ENCODE results near the gene KIDINS220. TPM values are rescaled to one million over a fixed set of nuclear protein-coding genes. Genes with fewer than 3 reads are reported as not detected.
A peak's percentile ranks its signal among the peaks of the same experiment; 100 is the strongest.

Gene KIDINS220
- total and polyA plus RNA-seq, 2 donors = 19.3 to 34.7 TPM

GRCh38 chr2:8709611-8710010 lies 127.8 kb downstream of the KIDINS220 start:
- WGBS = 92% methylated on average over 14 of the region's 14 CpGs
- Histone ChIP-seq H3K4me1 (ENCODE audit: control insufficient read depth in 2 of 2, insufficient read depth in 2 of 2, low read length in 2 of 2) (no peaks in the 10 kb centered on the region), H3K27ac (ENCODE audit: low read depth in 1 of 2, low read length in 1 of 2) (no peak overlapping the region), H3K27me3 (ENCODE audit: control insufficient read depth in 2 of 2, insufficient read depth in 1 of 2, low read length in 1 of 2) (no peaks in the 10 kb centered on the region), H3K36me3 (ENCODE audit: control insufficient read depth in 2 of 2, insufficient read depth in 2 of 2, low read length in 1 of 2) (no peaks in the 10 kb centered on the region), H3K9me3 (ENCODE audit: control insufficient read depth in 2 of 2, insufficient read depth in 1 of 2, low read length in 1 of 2) (no peaks in the 10 kb centered on the region), H3K4me3 (ENCODE audit: low read length in 2 of 2) (no peak overlapping the region)
- no peak for DNase-seq (ENCODE audit: low read depth in 6 of 9, low spot score in 9 of 9)

- 91% methylated on average over 3 of the region's 3 CpGs for WGBS
- no peak for DNase-seq (ENCODE audit: low read depth in 6 of 9, low spot score in 9 of 9)
- H3K27me3 ChIP-seq (ENCODE audit: control insufficient read depth in 2 of 2, insufficient read depth in 1 of 2, low read length in 1 of 2) = no peaks in the 10 kb centered on the region
- H3K9me3 ChIP-seq (ENCODE audit: control insufficient read depth in 2 of 2, insufficient read depth in 1 of 2, low read length in 1 of 2) = no peaks in the 10 kb centered on the region
- H3K4me1 ChIP-seq (ENCODE audit: control insufficient read depth in 2 of 2, insufficient read depth in 2 of 2, low read length in 2 of 2) = no peaks in the 10 kb centered on the region
- H3K36me3 ChIP-seq (ENCODE audit: control insufficient read depth in 2 of 2, insufficient read depth in 2 of 2, low read length in 1 of 2) = no peaks in the 10 kb centered on the region
- no peak overlapping the region for H3K27ac ChIP-seq (ENCODE audit: low read depth in 1 of 2, low read length in 1 of 2)
- no peak overlapping the region for H3K4me3 ChIP-seq (ENCODE audit: low read length in 2 of 2)
These were observed 132.5 kb downstream of the KIDINS220 start for GRCh38 chr2:8704906-8705305.

- no peaks in the 10 kb centered on the region for H3K27me3 ChIP-seq (ENCODE audit: control insufficient read depth in 2 of 2, insufficient read depth in 1 of 2, low read length in 1 of 2)
- no peaks in the 10 kb centered on the region for H3K9me3 ChIP-seq (ENCODE audit: control insufficient read depth in 2 of 2, insufficient read depth in 1 of 2, low read length in 1 of 2)
- H3K27ac ChIP-seq (ENCODE audit: low read depth in 1 of 2, low read length in 1 of 2) = no peak overlapping the region
- 94% methylated on average over 16 of the region's 16 CpGs for WGBS
- H3K4me3 ChIP-seq (ENCODE audit: low read length in 2 of 2) = no peak overlapping the region
- DNase-seq (ENCODE audit: low read depth in 6 of 9, low spot score in 9 of 9) = no peak
- H3K36me3 ChIP-seq (ENCODE audit: control insufficient read depth in 2 of 2, insufficient read depth in 2 of 2, low read length in 1 of 2) = no peaks in the 10 kb centered on the region
- H3K4me1 ChIP-seq (ENCODE audit: control insufficient read depth in 2 of 2, insufficient read depth in 2 of 2, low read length in 2 of 2) = no peaks in the 10 kb centered on the region
These were observed 135.6 kb downstream of the KIDINS220 start for GRCh38 chr2:8701681-8702379.

- no peak for DNase-seq (ENCODE audit: low read depth in 6 of 9, low spot score in 9 of 9)
- H3K27me3 ChIP-seq (ENCODE audit: control insufficient read depth in 2 of 2, insufficient read depth in 1 of 2, low read length in 1 of 2) = no peaks in the 10 kb centered on the region
- 98% methylated on average over 7 of the region's 7 CpGs for WGBS
These were observed 137.6 kb downstream of the KIDINS220 start for GRCh38 chr2:8699839-8700238.

GRCh38 chr2:8697190-8697589 lies 140.2 kb downstream of the KIDINS220 start:
- Histone ChIP-seq H3K27ac (ENCODE audit: low read depth in 1 of 2, low read length in 1 of 2) (no peak overlapping the region), H3K27me3 (ENCODE audit: control insufficient read depth in 2 of 2, insufficient read depth in 1 of 2, low read length in 1 of 2) (peaks cover 5 to 13% of the 10 kb centered on the region in 2 donors), H3K9me3 (ENCODE audit: control insufficient read depth in 2 of 2, insufficient read depth in 1 of 2, low read length in 1 of 2) (peaks cover 0 to 4% of the 10 kb centered on the region in 2 donors), H3K36me3 (ENCODE audit: control insufficient read depth in 2 of 2, insufficient read depth in 2 of 2, low read length in 1 of 2) (no peaks in the 10 kb centered on the region), H3K4me3 (ENCODE audit: low read length in 2 of 2) (no peak overlapping the region), H3K4me1 (ENCODE audit: control insufficient read depth in 2 of 2, insufficient read depth in 2 of 2, low read length in 2 of 2) (peaks cover 0 to 7% of the 10 kb centered on the region in 2 donors)
- DNase-seq (ENCODE audit: low read depth in 6 of 9, low spot score in 9 of 9) = no peak
- 96% methylated on average over 5 of the region's 5 CpGs for WGBS

More at GRCh38 chr2:8699839-8700238, 137.6 kb downstream of the KIDINS220 start:
- no peaks in the 10 kb centered on the region for H3K36me3 ChIP-seq (ENCODE audit: control insufficient read depth in 2 of 2, insufficient read depth in 2 of 2, low read length in 1 of 2)
- H3K4me1 ChIP-seq (ENCODE audit: control insufficient read depth in 2 of 2, insufficient read depth in 2 of 2, low read length in 2 of 2) = no peaks in the 10 kb centered on the region
- no peak overlapping the region for H3K27ac ChIP-seq (ENCODE audit: low read depth in 1 of 2, low read length in 1 of 2)
- H3K9me3 ChIP-seq (ENCODE audit: control insufficient read depth in 2 of 2, insufficient read depth in 1 of 2, low read length in 1 of 2) = no peaks in the 10 kb centered on the region
- H3K4me3 ChIP-seq (ENCODE audit: low read length in 2 of 2) = no peak overlapping the region

GRCh38 chr2:8694737-8695136 lies 142.7 kb downstream of the KIDINS220 start:
- 98% methylated on average over 8 of the region's 8 CpGs for WGBS
- H3K27me3 ChIP-seq (ENCODE audit: control insufficient read depth in 2 of 2, insufficient read depth in 1 of 2, low read length in 1 of 2) = peaks cover 5 to 21% of the 10 kb centered on the region in 2 donors
- H3K36me3 ChIP-seq (ENCODE audit: control insufficient read depth in 2 of 2, insufficient read depth in 2 of 2, low read length in 1 of 2) = no peaks in the 10 kb centered on the region
- no peak overlapping the region for H3K27ac ChIP-seq (ENCODE audit: low read depth in 1 of 2, low read length in 1 of 2)
- no peak overlapping the region for H3K4me3 ChIP-seq (ENCODE audit: low read length in 2 of 2)
- peaks cover 0 to 7% of the 10 kb centered on the region in 2 donors for H3K4me1 ChIP-seq (ENCODE audit: control insufficient read depth in 2 of 2, insufficient read depth in 2 of 2, low read length in 2 of 2)
- no peak for DNase-seq (ENCODE audit: low read depth in 6 of 9, low spot score in 9 of 9)
- H3K9me3 ChIP-seq (ENCODE audit: control insufficient read depth in 2 of 2, insufficient read depth in 1 of 2, low read length in 1 of 2) = peaks cover 0 to 4% of the 10 kb centered on the region in 2 donors

- Histone ChIP-seq H3K27ac (ENCODE audit: low read depth in 1 of 2, low read length in 1 of 2) (no peak overlapping the region), H3K4me3 (ENCODE audit: low read length in 2 of 2) (no peak overlapping the region), H3K27me3 (ENCODE audit: control insufficient read depth in 2 of 2, insufficient read depth in 1 of 2, low read length in 1 of 2) (peaks cover 5 to 21% of the 10 kb centered on the region in 2 donors), H3K4me1 (ENCODE audit: control insufficient read depth in 2 of 2, insufficient read depth in 2 of 2, low read length in 2 of 2) (peaks cover 0 to 7% of the 10 kb centered on the region in 2 donors), H3K36me3 (ENCODE audit: control insufficient read depth in 2 of 2, insufficient read depth in 2 of 2, low read length in 1 of 2) (no peaks in the 10 kb centered on the region), H3K9me3 (ENCODE audit: control insufficient read depth in 2 of 2, insufficient read depth in 1 of 2, low read length in 1 of 2) (peaks cover 0 to 4% of the 10 kb centered on the region in 2 donors)
- 24% methylated on average over 30 of the region's 30 CpGs for WGBS
- peak in 2 of 9 donors; percentile 33 to 45 for DNase-seq (ENCODE audit: low read depth in 6 of 9, low spot score in 9 of 9)
These were observed 144.1 kb downstream of the KIDINS220 start for GRCh38 chr2:8693157-8693821.

GRCh38 chr2:8692783-8693156 lies 144.6 kb downstream of the KIDINS220 start:
- H3K36me3 ChIP-seq (ENCODE audit: control insufficient read depth in 2 of 2, insufficient read depth in 2 of 2, low read length in 1 of 2) = no peaks in the 10 kb centered on the region
- H3K27me3 ChIP-seq (ENCODE audit: control insufficient read depth in 2 of 2, insufficient read depth in 1 of 2, low read length in 1 of 2) = peaks cover 5 to 21% of the 10 kb centered on the region in 2 donors
- H3K4me1 ChIP-seq (ENCODE audit: control insufficient read depth in 2 of 2, insufficient read depth in 2 of 2, low read length in 2 of 2) = peaks cover 0 to 7% of the 10 kb centered on the region in 2 donors
- peaks cover 0 to 4% of the 10 kb centered on the region in 2 donors for H3K9me3 ChIP-seq (ENCODE audit: control insufficient read depth in 2 of 2, insufficient read depth in 1 of 2, low read length in 1 of 2)
- no peak overlapping the region for H3K27ac ChIP-seq (ENCODE audit: low read depth in 1 of 2, low read length in 1 of 2)
- no peak for DNase-seq (ENCODE audit: low read depth in 6 of 9, low spot score in 9 of 9)
- 66% methylated on average over 7 of the region's 7 CpGs for WGBS
- no peak overlapping the region for H3K4me3 ChIP-seq (ENCODE audit: low read length in 2 of 2)

GRCh38 chr2:8691859-8692437 lies 145.5 kb downstream of the KIDINS220 start:
- Histone ChIP-seq H3K27me3 (ENCODE audit: control insufficient read depth in 2 of 2, insufficient read depth in 1 of 2, low read length in 1 of 2) (peaks cover 5 to 21% of the 10 kb centered on the region in 2 donors), H3K27ac (ENCODE audit: low read depth in 1 of 2, low read length in 1 of 2) (no peak overlapping the region), H3K4me1 (ENCODE audit: control insufficient read depth in 2 of 2, insufficient read depth in 2 of 2, low read length in 2 of 2) (peaks cover 0 to 7% of the 10 kb centered on the region in 2 donors), H3K9me3 (ENCODE audit: control insufficient read depth in 2 of 2, insufficient read depth in 1 of 2, low read length in 1 of 2) (peaks cover 0 to 4% of the 10 kb centered on the region in 2 donors), H3K36me3 (ENCODE audit: control insufficient read depth in 2 of 2, insufficient read depth in 2 of 2, low read length in 1 of 2) (no peaks in the 10 kb centered on the region), H3K4me3 (ENCODE audit: low read length in 2 of 2) (no peak overlapping the region)
- no peak for DNase-seq (ENCODE audit: low read depth in 6 of 9, low spot score in 9 of 9)
- WGBS = 97% methylated on average over 9 of the region's 9 CpGs

Measured in thymus (tissue), 11 donors.